HFF-Myc (cell line): Measurements from ENCODE around the gene CHN1.

Experiments used
- DNase-seq: peaks from one replicate; pipeline ENCODE4 v3.0.0-alpha.2; 2011; ENCODE audit warnings: low read depth; ENCODE audit errors: extremely low read depth
- H3K4me3 ChIP-seq: replicated peaks from 2 replicates; pipeline ENCODE4 v1.5.1; 2011; ENCODE audit warnings: low read depth, mild to moderate bottlenecking, control low read depth, low read length
- CTCF ChIP-seq: IDR thresholded peaks from 2 replicates; pipeline ENCODE4 v1.5.1; 2012; ENCODE audit warnings: mild to moderate bottlenecking, low read depth, low read length, control low read depth; ENCODE audit errors: missing control alignments

The CHN1 gene

DNA sequence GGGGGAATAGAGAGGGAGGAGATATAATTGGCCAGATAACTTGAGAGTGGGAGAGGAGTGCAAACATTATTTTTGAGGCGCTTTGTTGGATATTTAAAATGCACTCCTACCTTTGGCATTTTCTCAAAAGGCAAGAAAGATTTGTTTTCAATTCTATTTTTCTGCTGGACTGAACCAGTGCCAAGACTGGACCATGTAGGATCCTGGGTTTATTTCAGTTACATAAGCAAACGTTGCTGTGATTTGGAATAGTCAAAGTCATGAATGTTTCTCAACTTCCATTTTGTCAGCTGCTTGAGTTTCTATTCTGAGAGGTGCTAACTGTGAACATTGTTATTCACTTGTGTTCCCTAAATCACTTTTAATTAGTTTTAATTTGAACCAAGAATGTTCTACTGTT, 232.0 kb downstream of the CHN1 start:
- TF ChIP-seq CTCF = no peak

GRCh38 chr2:174772472-174772801, 232.7 kb downstream of the CHN1 start:
- H3K4me3 ChIP-seq = no peak overlapping the region
- no peak for DNase-seq
- no peak for TF ChIP-seq CTCF

More for the DNA sequence above, 232.0 kb downstream of the CHN1 start:
- DNase-seq = no peak
- H3K4me3 ChIP-seq = no peak overlapping the region

GRCh38 chr2:174771631-174772471, 233.3 kb downstream of the CHN1 start:
- peak; percentile 87 for TF ChIP-seq CTCF
- no peak overlapping the region for H3K4me3 ChIP-seq
- DNase-seq = no peak

DNA sequence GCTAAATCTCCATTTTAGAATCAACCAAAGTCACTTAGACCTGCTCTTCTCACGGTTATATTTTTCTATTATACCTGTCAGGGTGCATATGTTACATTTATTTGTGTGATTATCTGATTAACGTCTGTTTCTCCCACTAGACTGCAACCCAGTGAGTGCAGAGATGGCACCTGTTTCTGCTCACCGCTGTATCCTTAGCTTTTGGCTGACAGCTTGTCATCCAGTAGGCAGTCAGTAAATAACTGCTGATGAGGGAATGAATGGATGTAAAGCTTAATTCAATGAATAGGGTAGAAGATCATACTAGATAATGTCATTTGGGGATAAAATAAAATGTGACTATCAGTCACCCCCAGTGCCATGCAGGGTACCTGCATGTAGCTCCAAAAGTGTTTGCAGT, 234.0 kb downstream of the CHN1 start:
- no peak for TF ChIP-seq CTCF

GRCh38 chr2:174768557-174768956, 236.6 kb downstream of the CHN1 start:
- H3K4me3 ChIP-seq = no peak overlapping the region
- no peak for TF ChIP-seq CTCF
- DNase-seq = no peak

More for the DNA sequence above, 234.0 kb downstream of the CHN1 start:
- no peak overlapping the region for H3K4me3 ChIP-seq
- DNase-seq = no peak

DNA sequence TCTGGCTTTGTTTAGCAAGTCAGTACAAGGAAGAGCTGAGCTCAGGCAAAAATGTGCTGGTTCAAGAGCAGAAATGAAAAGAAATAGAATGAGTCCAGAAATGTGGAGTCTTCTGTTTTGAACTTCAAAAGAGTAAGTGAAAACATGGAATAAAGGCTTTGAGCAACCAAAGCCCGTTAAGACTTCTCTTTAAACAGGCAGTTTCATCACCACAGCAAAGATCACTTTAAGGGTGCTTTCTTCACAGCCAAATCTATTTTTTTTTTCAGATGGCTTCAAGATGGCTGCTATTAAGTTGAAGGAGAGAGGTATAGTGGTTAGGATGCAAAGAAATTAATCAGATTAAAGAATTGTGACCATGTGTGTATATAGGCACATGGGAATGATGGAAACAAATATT, 238.9 kb downstream of the CHN1 start:
- no peak overlapping the region for H3K4me3 ChIP-seq
- no peak for DNase-seq
- TF ChIP-seq CTCF = no peak

DNA sequence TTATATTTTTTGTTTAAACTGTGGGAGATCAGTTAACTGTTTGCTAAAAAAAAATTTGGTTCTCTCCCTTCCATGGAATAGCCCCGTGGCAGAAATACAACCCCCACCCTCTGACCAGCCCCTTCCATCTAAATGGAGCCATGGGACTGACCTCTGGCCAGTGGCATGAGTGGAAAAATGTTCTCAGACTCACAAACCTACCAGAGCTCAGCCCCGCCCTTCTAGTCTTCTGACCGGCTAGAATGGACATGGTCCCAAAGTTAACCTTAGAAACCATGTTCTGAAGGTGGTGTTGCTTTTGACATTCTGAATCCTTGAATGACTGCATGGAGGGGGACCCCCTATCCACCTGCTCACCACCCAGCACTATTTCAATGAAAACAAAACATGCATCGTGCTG, 239.6 kb downstream of the CHN1 start:
- no peak for DNase-seq
- TF ChIP-seq CTCF = no peak
- H3K4me3 ChIP-seq = no peak overlapping the region
